DOHH2 (cell line): Measurements from ENCODE around the gene PPP1R2B.

Experiments used
- H3F3A ChIP-seq: fragments of 200-600 bp; sonication (generic), shearing (Covaris generic); 2 replicates; pipeline ENCODE4 v1.6.0; 2016; ENCODE audit warnings: antibody characterized with exemption, mild to moderate bottlenecking; ENCODE audit not compliant: control insufficient read depth, insufficient read depth
- H3K27ac ChIP-seq: fragments of 200-600 bp; sonication (generic); 2 replicates; pipeline ENCODE4 v1.5.1; 2014; ENCODE audit warnings: low read depth, mild to moderate bottlenecking, low read length, moderate library complexity
- H3K27me3 ChIP-seq: fragments of 200-600 bp; sonication (generic); 2 replicates; pipeline ENCODE4 v1.6.1; 2014; ENCODE audit warnings: mild to moderate bottlenecking, low read length, mixed read lengths; ENCODE audit not compliant: control insufficient read depth
- H3K36me3 ChIP-seq: fragments of 200-600 bp; sonication (generic); 2 replicates; pipeline ENCODE4 v1.6.1; 2014; ENCODE audit warnings: mild to moderate bottlenecking, low read length, moderate library complexity, mixed read lengths; ENCODE audit not compliant: control insufficient read depth
- H3K4me1 ChIP-seq: fragments of 200-600 bp; sonication (generic); 2 replicates; pipeline ENCODE4 v1.6.1; 2014; ENCODE audit warnings: mild to moderate bottlenecking, low read length, mixed read lengths; ENCODE audit not compliant: control insufficient read depth
- H3K4me2 ChIP-seq: fragments of 200-600 bp; sonication (generic); 2 replicates; pipeline ENCODE4 v1.6.0; 2014; ENCODE audit warnings: mild to moderate bottlenecking, low read length, moderate library complexity
- H3K4me3 ChIP-seq: fragments of 200-600 bp; sonication (generic); 2 replicates; pipeline ENCODE4 v1.5.1; 2014; ENCODE audit warnings: mild to moderate bottlenecking, low read length, mixed read lengths
- H3K79me2 ChIP-seq: fragments of 200-600 bp; sonication (generic); 2 replicates; pipeline ENCODE4 v1.6.1; 2014; ENCODE audit warnings: mild to moderate bottlenecking, low read length, mixed read lengths; ENCODE audit not compliant: control insufficient read depth
- H3K9me2 ChIP-seq: fragments of 200-600 bp; sonication (generic); replicated peaks from 2 replicates; pipeline ENCODE4 v1.6.1; 2014; ENCODE audit warnings: mild to moderate bottlenecking, low read length, mixed read lengths; ENCODE audit not compliant: control insufficient read depth
- H3K9me3 ChIP-seq: fragments of 200-600 bp; sonication (generic); 2 replicates; pipeline ENCODE4 v1.6.1; 2014; ENCODE audit warnings: antibody characterized with exemption, low read length, mixed read lengths; ENCODE audit not compliant: control insufficient read depth, insufficient read depth
- H4K20me1 ChIP-seq: fragments of 200-600 bp; sonication (generic); 2 replicates; pipeline ENCODE4 v1.6.0; 2014; ENCODE audit warnings: low read depth, mild to moderate bottlenecking, antibody characterized with exemption, low read length, moderate library complexity; ENCODE audit not compliant: control insufficient read depth, insufficient read depth
- CTCF ChIP-seq: fragments of 200-600 bp; sonication (generic); IDR thresholded peaks from one replicate; pipeline ENCODE4 v1.5.1; 2014; ENCODE audit warnings: antibody characterized with exemption, mild to moderate bottlenecking, low read depth, low read length; ENCODE audit not compliant: poor library complexity, severe bottlenecking
- EZH2phosphoT487 ChIP-seq: fragments of 200-600 bp; sonication (generic); IDR thresholded peaks from 2 replicates; pipeline ENCODE4 v1.6.1; 2017; ENCODE audit warnings: borderline replicate concordance, mild to moderate bottlenecking, antibody characterized with exemption, low read length, moderate library complexity, mixed read lengths

Gene PPP1R2B

GRCh38 chr5:156825688-156826087, 24.4 kb upstream of the PPP1R2B start:
- Histone ChIP-seq H3F3A (no peaks in the 10 kb centered on the region; the same call in 1 of the 2 replicates), H3K9me3 (no peaks in the 10 kb centered on the region), H3K79me2 (no peaks in the 10 kb centered on the region), H3K4me1 (peaks cover 30% of the 10 kb centered on the region), H3K27ac (peak overlapping the region; percentile 51), H3K4me3 (peak overlapping the region; percentile 44), H3K9me2 (no peaks in the 10 kb centered on the region), H3K4me2 (peak overlapping the region; percentile 58), H4K20me1 (no peaks in the 10 kb centered on the region), H3K36me3 (no peaks in the 10 kb centered on the region), H3K27me3 (no peaks in the 10 kb centered on the region)
- TF ChIP-seq EZH2phosphoT487 (no peak), CTCF (no peak)

DNA sequence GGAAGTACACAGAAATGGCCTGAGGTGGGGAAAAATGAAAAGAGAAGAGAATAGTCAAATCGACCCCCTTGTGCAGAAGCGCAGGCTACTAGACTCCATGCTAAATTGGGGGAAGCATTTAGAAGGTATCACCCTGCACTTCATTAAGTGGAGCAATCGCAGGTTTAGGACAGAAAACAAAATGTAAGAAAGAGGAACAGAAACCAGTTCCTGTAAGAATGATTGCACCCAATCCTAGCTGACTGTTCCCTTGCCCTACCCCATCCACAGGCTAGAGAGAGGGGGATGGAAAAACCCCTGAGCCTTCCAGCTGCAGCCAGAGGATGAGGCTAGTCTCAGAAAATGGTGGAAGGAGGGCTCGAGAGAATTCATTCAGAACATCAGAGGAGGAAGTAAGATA, 23.9 kb upstream of the PPP1R2B start:
- Histone ChIP-seq H3K79me2 (no peaks in the 10 kb centered on the region), H3K9me3 (no peaks in the 10 kb centered on the region)
- no peak for TF ChIP-seq EZH2phosphoT487
- no peak for TF ChIP-seq CTCF

GRCh38 chr5:156834916-156835315, 15.2 kb upstream of the PPP1R2B start:
- Histone ChIP-seq H3K4me1 (peaks cover 19% of the 10 kb centered on the region), H3K36me3 (no peaks in the 10 kb centered on the region), H3F3A (no peaks in the 10 kb centered on the region), H3K9me2 (no peaks in the 10 kb centered on the region), H4K20me1 (no peaks in the 10 kb centered on the region), H3K27ac (peak overlapping the region; percentile 27), H3K9me3 (no peaks in the 10 kb centered on the region), H3K4me2 (peak overlapping the region; percentile 55), H3K27me3 (no peaks in the 10 kb centered on the region), H3K79me2 (no peaks in the 10 kb centered on the region), H3K4me3 (peak overlapping the region; percentile 38)
- TF ChIP-seq CTCF (no peak), EZH2phosphoT487 (no peak)

More for the DNA sequence above, 23.9 kb upstream of the PPP1R2B start:
- Histone ChIP-seq H3K27ac (peak overlapping the region; percentile 51), H3F3A (no peaks in the 10 kb centered on the region; the same call in 1 of the 2 replicates), H3K9me2 (no peaks in the 10 kb centered on the region), H3K36me3 (no peaks in the 10 kb centered on the region), H3K4me3 (peak overlapping the region; percentile 44), H3K4me1 (peaks cover 30% of the 10 kb centered on the region), H4K20me1 (no peaks in the 10 kb centered on the region), H3K27me3 (no peaks in the 10 kb centered on the region), H3K4me2 (peak overlapping the region; percentile 58)
